K562 (cell line): ENCODE results near the gene TIMP1. TPM values are rescaled to one million over a fixed set of nuclear protein-coding genes. Genes with fewer than 3 reads are reported as not detected.

ENCODE experiments used
- GATA2 ChIP-seq: sonication (generic); formaldehyde crosslinking; IDR thresholded peaks from 2 replicates; pipeline ENCODE4 v1.4.0; 2020; ENCODE audit warnings: mild to moderate bottlenecking, missing genetic modification reagents
- HNRNPH1 ChIP-seq: fragments of 200-400 bp; formaldehyde crosslinking; optimal IDR thresholded peaks from 2 replicates; pipeline ENCODE3; 2017; ENCODE audit warnings: low read depth, mild to moderate bottlenecking, low read length, moderate library complexity
- ZNF12 ChIP-seq: sonication (generic); formaldehyde crosslinking; IDR thresholded peaks from 2 replicates; pipeline ENCODE4 v1.4.0; 2020; ENCODE audit warnings: mild to moderate bottlenecking, missing genetic modification reagents
- polyA plus RNA-seq, 8 experiments: library from polyadenylated mRNA; depleted of rRNA in 4 of 8; stranded (reverse) in 5 of 8; unstranded in 3 of 8; fragments of >200 nt; fragmentation: Nextera tagmentation in 2 of 8; fragmentation: Illumina TruSeq in 1 of 8; extraction: Ambion mirVana in 2 of 8; extraction: Trizol in 1 of 8; gene quantifications; 2 replicates each; pipeline versions ENCODE4 v1.2.1 to v1.2.3, GENCODE V29; 2011 to 2014; ENCODE audit warnings: inconsistent platforms in 1 of 8, missing spikeins in 1 of 8
- total RNA-seq, 7 experiments: library from RNA; depleted of rRNA in 6 of 7; stranded (reverse); fragments of >200 nt in 6 of 7; fragmentation: Illumina TruSeq in 2 of 7; extraction: Trizol in 2 of 7; gene quantifications; 2 replicates each; pipeline versions ENCODE4 v1.2.1 to v1.2.3, GENCODE V29; 2011 to 2021; ENCODE audit warnings: low replicate concordance in 1 of 7
- TF ChIP-seq, protein P1 (sequence below): fragments of 450-650 bp; formaldehyde crosslinking; IDR thresholded peaks from 2 replicates; pipeline ENCODE4 v1.4.0; 2020; ENCODE audit warnings: mild to moderate bottlenecking, mixed read lengths
- TF ChIP-seq, protein P2 (sequence below), 2 experiments: IDR thresholded peaks in 1 of 2; conservative IDR thresholded peaks in 1 of 2; 2 replicates each; pipeline ENCODE4 v1.6.1; 2016; ENCODE audit warnings: low read depth in 2 of 2, mild to moderate bottlenecking in 1 of 2, missing compliant biosample characterization in 1 of 2, missing genetic modification characterization in 1 of 2, moderate library complexity in 1 of 2
- TF ChIP-seq, protein P3 (sequence below): fragments of 250-450 bp; sonication (Bioruptor Pico); IDR thresholded peaks from 2 replicates; pipeline ENCODE4 v1.4.0; 2020; ENCODE audit warnings: borderline replicate concordance

Gene TIMP1
- total and polyA plus RNA-seq, 9 of the 15 experiments (the other 6 are each of a cell fraction or from before 2014, with no cell fraction given) = 115 to 699 (median 273) TPM

DNA sequence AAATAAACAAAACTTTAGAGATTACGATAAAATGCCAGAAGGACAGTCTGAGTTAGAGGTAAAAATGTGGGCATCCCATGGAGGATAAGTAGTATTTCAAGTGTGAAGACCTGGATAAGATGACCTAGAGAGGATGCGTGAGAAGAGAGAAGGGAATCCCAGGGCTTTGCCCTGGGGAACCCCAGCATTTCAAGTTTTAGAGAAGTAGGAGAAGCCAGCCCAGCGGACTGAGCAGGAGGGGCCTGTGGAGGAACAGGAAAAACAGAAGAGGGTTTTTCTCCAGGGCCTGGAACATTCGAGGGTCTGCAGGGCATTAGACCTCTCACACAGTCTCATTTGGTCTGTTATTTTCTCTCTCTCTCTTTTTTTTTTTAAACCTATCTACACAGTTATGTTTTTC is 50.4 kb downstream of the TIMP1 start (continued):
- TF ChIP-seq, protein P1, sequence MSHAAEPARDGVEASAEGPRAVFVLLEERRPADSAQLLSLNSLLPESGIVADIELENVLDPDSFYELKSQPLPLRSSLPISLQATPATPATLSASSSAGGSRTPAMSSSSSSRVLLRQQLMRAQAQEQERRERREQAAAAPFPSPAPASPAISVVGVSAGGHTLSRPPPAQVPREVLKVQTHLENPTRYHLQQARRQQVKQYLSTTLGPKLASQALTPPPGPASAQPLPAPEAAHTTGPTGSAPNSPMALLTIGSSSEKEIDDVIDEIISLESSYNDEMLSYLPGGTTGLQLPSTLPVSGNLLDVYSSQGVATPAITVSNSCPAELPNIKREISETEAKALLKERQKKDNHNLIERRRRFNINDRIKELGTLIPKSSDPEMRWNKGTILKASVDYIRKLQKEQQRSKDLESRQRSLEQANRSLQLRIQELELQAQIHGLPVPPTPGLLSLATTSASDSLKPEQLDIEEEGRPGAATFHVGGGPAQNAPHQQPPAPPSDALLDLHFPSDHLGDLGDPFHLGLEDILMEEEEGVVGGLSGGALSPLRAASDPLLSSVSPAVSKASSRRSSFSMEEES = no peak
- TF ChIP-seq HNRNPH1 (no peak), ZNF12 (CRISPR knock-in tag) (no peak), GATA2 (CRISPR knock-in tag) (no peak)
- TF ChIP-seq, protein P2, sequence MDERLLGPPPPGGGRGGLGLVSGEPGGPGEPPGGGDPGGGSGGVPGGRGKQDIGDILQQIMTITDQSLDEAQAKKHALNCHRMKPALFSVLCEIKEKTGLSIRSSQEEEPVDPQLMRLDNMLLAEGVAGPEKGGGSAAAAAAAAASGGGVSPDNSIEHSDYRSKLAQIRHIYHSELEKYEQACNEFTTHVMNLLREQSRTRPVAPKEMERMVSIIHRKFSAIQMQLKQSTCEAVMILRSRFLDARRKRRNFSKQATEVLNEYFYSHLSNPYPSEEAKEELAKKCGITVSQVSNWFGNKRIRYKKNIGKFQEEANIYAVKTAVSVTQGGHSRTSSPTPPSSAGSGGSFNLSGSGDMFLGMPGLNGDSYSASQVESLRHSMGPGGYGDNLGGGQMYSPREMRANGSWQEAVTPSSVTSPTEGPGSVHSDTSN (CRISPR knock-in tag; IDR thresholded peaks at IDR 0.05; ENCODE audit: low read depth) = no peak
- TF ChIP-seq, protein P2 (tag; conservative IDR thresholded peaks at IDR 0.05; ENCODE audit: low read depth) = no peak
- TF ChIP-seq, protein P3, sequence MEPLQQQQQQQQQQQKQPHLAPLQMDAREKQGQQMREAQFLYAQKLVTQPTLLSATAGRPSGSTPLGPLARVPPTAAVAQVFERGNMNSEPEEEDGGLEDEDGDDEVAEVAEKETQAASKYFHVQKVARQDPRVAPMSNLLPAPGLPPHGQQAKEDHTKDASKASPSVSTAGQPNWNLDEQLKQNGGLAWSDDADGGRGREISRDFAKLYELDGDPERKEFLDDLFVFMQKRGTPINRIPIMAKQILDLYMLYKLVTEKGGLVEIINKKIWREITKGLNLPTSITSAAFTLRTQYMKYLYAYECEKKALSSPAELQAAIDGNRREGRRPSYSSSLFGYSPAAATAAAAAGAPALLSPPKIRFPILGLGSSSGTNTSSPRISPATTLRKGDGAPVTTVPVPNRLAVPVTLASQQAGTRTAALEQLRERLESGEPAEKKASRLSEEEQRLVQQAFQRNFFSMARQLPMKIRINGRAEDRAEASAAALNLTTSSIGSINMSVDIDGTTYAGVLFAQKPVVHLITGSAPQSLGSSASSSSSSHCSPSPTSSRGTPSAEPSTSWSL (CRISPR knock-in tag) = no peak
- TF ChIP-seq, all 486 proteins: peak for 0
